Stimulated activated CD4-positive, alpha-beta T cell treated with anti-CD3 and anti-CD28 coated beads, Interleukin-4, amount 100 ng/mL, for 24 hours (primary cell): Measurements from ENCODE around the gene UGT1A6.

ENCODE experiments used
- DNase-seq: peaks from one replicate; pipeline ENCODE4 v3.0.0-alpha.2; 2020

The UGT1A6 gene

DNA sequence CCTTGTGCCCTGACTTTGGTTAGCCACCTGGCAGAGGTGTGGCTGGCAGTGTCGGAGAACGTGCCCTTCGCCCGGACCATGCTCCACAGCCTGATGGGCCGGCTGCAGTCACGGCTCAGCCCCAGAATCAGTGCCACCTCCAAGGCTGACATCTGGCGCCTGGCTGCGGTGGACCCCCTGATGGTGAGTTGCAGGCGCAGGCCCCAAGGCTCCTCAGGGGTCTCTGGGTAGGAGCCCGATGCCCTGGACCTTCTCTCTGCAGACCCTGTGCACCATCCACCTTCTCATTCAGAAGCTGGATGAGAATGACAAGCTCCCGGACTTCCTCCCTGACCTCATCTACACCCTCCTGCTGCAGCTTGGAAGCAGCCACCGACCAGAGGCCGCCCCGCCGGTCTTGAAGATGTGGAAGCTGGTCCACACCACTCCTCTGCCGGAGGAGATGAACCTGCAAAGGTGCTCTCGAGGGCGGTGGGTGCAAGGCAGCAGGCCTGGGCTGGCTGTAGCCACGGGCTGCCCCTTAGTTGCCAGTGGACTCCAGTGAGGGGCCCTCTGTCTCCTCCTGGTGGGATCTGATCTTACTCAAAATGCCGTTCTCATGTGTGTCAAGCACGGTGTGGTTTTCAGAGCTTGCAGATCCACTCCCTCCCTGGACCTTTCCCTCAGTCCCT is 129.5 kb downstream of the UGT1A6 start:
- no peak for DNase-seq
